GM23338 (cell line): ENCODE measurements around the gene AGTRAP. TPM values are rescaled to one million over a fixed set of nuclear protein-coding genes. Genes with fewer than 3 reads are reported as not detected.

Experiments
- ATAC-seq: fragments of 200-7000 bp; cut with Tn5 transposase; 3 replicates; pipeline ENCODE4 v1.9.1; 2020
- DNase-seq: peaks from one replicate; pipeline ENCODE4 v3.0.0-alpha.2; 2015; ENCODE audit warnings: low spot score
- H2AFZ ChIP-seq: fragments of 200-600 bp; sonication (generic); 2 replicates; pipeline ENCODE4 v1.8.0; 2016; ENCODE audit warnings: antibody characterized with exemption, mild to moderate bottlenecking, moderate library complexity
- H3F3A ChIP-seq: fragments of 200-600 bp; sonication (generic); replicated peaks from 2 replicates; pipeline ENCODE4 v1.8.0; 2017; ENCODE audit warnings: antibody characterized with exemption, mixed run types, low read depth
- H3K27ac ChIP-seq: fragments of 200-600 bp; sonication (generic); 2 replicates; pipeline ENCODE4 v1.6.1; 2016; ENCODE audit warnings: low read depth
- H3K27me3 ChIP-seq: fragments of 200-600 bp; sonication (generic); 2 replicates; pipeline ENCODE4 v1.8.0; 2016; ENCODE audit warnings: mild to moderate bottlenecking, mixed run types, moderate library complexity; ENCODE audit not compliant: insufficient read depth
- H3K36me3 ChIP-seq: fragments of 200-600 bp; sonication (generic); 2 replicates; pipeline ENCODE4 v1.8.0; 2016; ENCODE audit warnings: mild to moderate bottlenecking; ENCODE audit not compliant: insufficient read depth
- H3K4me1 ChIP-seq: fragments of 200-600 bp; sonication (generic); 2 replicates; pipeline ENCODE4 v1.8.0; 2016; ENCODE audit warnings: mild to moderate bottlenecking, moderate library complexity; ENCODE audit not compliant: insufficient read depth
- H3K4me2 ChIP-seq: fragments of 200-600 bp; sonication (generic); 2 replicates; pipeline ENCODE4 v1.7.1; 2017; ENCODE audit warnings: mixed run types
- H3K4me3 ChIP-seq: fragments of 200-600 bp; sonication (generic); 2 replicates; pipeline ENCODE4 v1.6.1; 2016; ENCODE audit warnings: mixed run types
- H3K79me2 ChIP-seq: fragments of 200-600 bp; sonication (generic); replicated peaks from 2 replicates; pipeline ENCODE4 v1.8.0; 2017; ENCODE audit warnings: mild to moderate bottlenecking; ENCODE audit not compliant: insufficient read depth
- H3K9me2 ChIP-seq: fragments of 200-600 bp; sonication (generic); 2 replicates; pipeline ENCODE4 v1.8.0; 2017; ENCODE audit not compliant: insufficient read depth
- H4K20me1 ChIP-seq: fragments of 200-600 bp; sonication (generic); replicated peaks from 2 replicates; pipeline ENCODE4 v1.8.0; 2017; ENCODE audit warnings: mild to moderate bottlenecking; ENCODE audit not compliant: insufficient read depth
- H3K27ac Mint-ChIP-seq: 2 replicates; pipeline ENCODE4 v1.8.0; 2020; ENCODE audit warnings: inconsistent platforms, mild to moderate bottlenecking, moderate library complexity, mixed read lengths
- H3K27me3 Mint-ChIP-seq: 3 replicates; pipeline ENCODE4 v1.8.0; 2022; ENCODE audit warnings: low read depth, mild to moderate bottlenecking, moderate library complexity, mixed read lengths, inconsistent platforms; ENCODE audit not compliant: insufficient read depth, poor library complexity
- H3K36me3 Mint-ChIP-seq: 3 replicates; pipeline ENCODE4 v1.8.0; 2021; ENCODE audit warnings: low read depth, mild to moderate bottlenecking, inconsistent platforms, moderate library complexity, mixed read lengths
- H3K4me1 Mint-ChIP-seq: 3 replicates; pipeline ENCODE4 v1.8.0; 2020; ENCODE audit warnings: mild to moderate bottlenecking, inconsistent platforms, mixed read lengths
- H3K4me3 Mint-ChIP-seq: 3 replicates; pipeline ENCODE4 v1.8.0; 2021; ENCODE audit warnings: moderate library complexity, mild to moderate bottlenecking, inconsistent platforms, mixed read lengths
- H3K9me3 Mint-ChIP-seq: 3 replicates; pipeline ENCODE4 v1.8.0; 2020; ENCODE audit warnings: moderate library complexity, mild to moderate bottlenecking, inconsistent platforms, mixed read lengths
- CREB1 ChIP-seq: fragments of 250-450 bp; sonication (Bioruptor Pico); IDR thresholded peaks from 2 replicates; pipeline ENCODE4 v1.5.0; 2020; ENCODE audit warnings: low read depth, mild to moderate bottlenecking, moderate library complexity
- CTCF ChIP-seq, 2 experiments: fragments of 200-600 bp in 1 of 2; sonication (generic) in 1 of 2; conservative IDR thresholded peaks; 2 replicates each; pipeline versions ENCODE4 v1.5.1 to v1.6.1; 2016 to 2017; ENCODE audit warnings: antibody characterized with exemption in 2 of 2, low read depth in 2 of 2, mild to moderate bottlenecking in 2 of 2, moderate library complexity in 1 of 2
- ETS1 ChIP-seq: IDR thresholded peaks from 2 replicates; pipeline ENCODE4 v1.6.1; 2016; ENCODE audit warnings: antibody characterized with exemption
- EZH2 ChIP-seq: fragments of 200-600 bp; sonication (generic); IDR thresholded peaks from one replicate; pipeline ENCODE4 v1.8.0; 2017; ENCODE audit warnings: antibody characterized with exemption, mild to moderate bottlenecking, low read depth; ENCODE audit not compliant: unreplicated experiment
- EZH2phosphoT487 ChIP-seq: fragments of 200-600 bp; sonication (generic); IDR thresholded peaks from one replicate; pipeline ENCODE4 v1.8.1; 2018; ENCODE audit warnings: antibody characterized with exemption; ENCODE audit not compliant: unreplicated experiment
- JUNB ChIP-seq: IDR thresholded peaks from one replicate; pipeline ENCODE4 v1.6.1; 2016; ENCODE audit warnings: antibody characterized with exemption; ENCODE audit not compliant: unreplicated experiment
- NANOG ChIP-seq: IDR thresholded peaks from 2 replicates; pipeline ENCODE4 v1.6.1; 2016; ENCODE audit warnings: antibody characterized with exemption, borderline replicate concordance
- POLR2AphosphoS5 ChIP-seq: IDR thresholded peaks from 2 replicates; pipeline ENCODE4 v1.6.1; 2016; ENCODE audit warnings: antibody characterized with exemption, low read depth
- STAT1 ChIP-seq: IDR thresholded peaks from one replicate; pipeline ENCODE4 v1.6.1; 2016; ENCODE audit warnings: antibody characterized with exemption; ENCODE audit not compliant: unreplicated experiment
- ZNF114 ChIP-seq: fragments of 250-450 bp; sonication (Bioruptor Pico); IDR thresholded peaks from 2 replicates; pipeline ENCODE4 v1.5.0; 2020; ENCODE audit warnings: mild to moderate bottlenecking, moderate library complexity
- ZNF331 ChIP-seq: fragments of 250-450 bp; sonication (Bioruptor Pico); IDR thresholded peaks from 2 replicates; pipeline ENCODE4 v1.5.0; 2020; ENCODE audit warnings: low read depth, mild to moderate bottlenecking, moderate library complexity
- polyA plus RNA-seq: library from polyadenylated mRNA; unstranded; fragments of >200 nt; fragmentation: Nextera tagmentation; extraction: Ambion mirVana; gene quantifications from 2 replicates; pipeline ENCODE4 v1.2.1, GENCODE V29; 2016
- total RNA-seq: library from RNA; depleted of rRNA; stranded (reverse); fragments of >200 nt; shearing (Covaris generic); gene quantifications from 2 replicates; pipeline ENCODE4 v1.2.3, GENCODE V29; 2014
- TF ChIP-seq, protein P1 (sequence below): fragments of 250-450 bp; sonication (Bioruptor Pico); IDR thresholded peaks from 2 replicates; pipeline ENCODE4 v1.5.0; 2020; ENCODE audit warnings: mild to moderate bottlenecking, moderate library complexity
- TF ChIP-seq, protein P2 (sequence below): IDR thresholded peaks from one replicate; pipeline ENCODE4 v1.6.1; 2018; ENCODE audit warnings: antibody characterized with exemption; ENCODE audit not compliant: unreplicated experiment

AGTRAP gene
- total and polyA plus RNA-seq, 2 experiments from 2014 or later = 79.4 to 102 TPM

- peaks cover 36% of the 10 kb centered on the region for H3K36me3 Mint-ChIP-seq
- no peak overlapping the region for H3K4me2 ChIP-seq
- H3K36me3 ChIP-seq = no peaks in the 10 kb centered on the region
- H3K9me2 ChIP-seq = no peaks in the 10 kb centered on the region
- no peaks in the 10 kb centered on the region for H3K9me3 Mint-ChIP-seq
- H2AFZ ChIP-seq = no peak overlapping the region
- no peak overlapping the region for H3K4me3 Mint-ChIP-seq
- H3K79me2 ChIP-seq = no peaks in the 10 kb centered on the region
- peaks cover 18% of the 10 kb centered on the region; the same call in 2 of the 3 replicates for H3K4me1 Mint-ChIP-seq
- no peaks in the 10 kb centered on the region for H3K27me3 ChIP-seq
- no peak overlapping the region for H3K4me3 ChIP-seq
- H3K4me1 ChIP-seq = peaks cover 7% of the 10 kb centered on the region
- no peaks in the 10 kb centered on the region; the same call in 1 of the 2 replicates for H4K20me1 ChIP-seq
- TF ChIP-seq, protein P1, sequence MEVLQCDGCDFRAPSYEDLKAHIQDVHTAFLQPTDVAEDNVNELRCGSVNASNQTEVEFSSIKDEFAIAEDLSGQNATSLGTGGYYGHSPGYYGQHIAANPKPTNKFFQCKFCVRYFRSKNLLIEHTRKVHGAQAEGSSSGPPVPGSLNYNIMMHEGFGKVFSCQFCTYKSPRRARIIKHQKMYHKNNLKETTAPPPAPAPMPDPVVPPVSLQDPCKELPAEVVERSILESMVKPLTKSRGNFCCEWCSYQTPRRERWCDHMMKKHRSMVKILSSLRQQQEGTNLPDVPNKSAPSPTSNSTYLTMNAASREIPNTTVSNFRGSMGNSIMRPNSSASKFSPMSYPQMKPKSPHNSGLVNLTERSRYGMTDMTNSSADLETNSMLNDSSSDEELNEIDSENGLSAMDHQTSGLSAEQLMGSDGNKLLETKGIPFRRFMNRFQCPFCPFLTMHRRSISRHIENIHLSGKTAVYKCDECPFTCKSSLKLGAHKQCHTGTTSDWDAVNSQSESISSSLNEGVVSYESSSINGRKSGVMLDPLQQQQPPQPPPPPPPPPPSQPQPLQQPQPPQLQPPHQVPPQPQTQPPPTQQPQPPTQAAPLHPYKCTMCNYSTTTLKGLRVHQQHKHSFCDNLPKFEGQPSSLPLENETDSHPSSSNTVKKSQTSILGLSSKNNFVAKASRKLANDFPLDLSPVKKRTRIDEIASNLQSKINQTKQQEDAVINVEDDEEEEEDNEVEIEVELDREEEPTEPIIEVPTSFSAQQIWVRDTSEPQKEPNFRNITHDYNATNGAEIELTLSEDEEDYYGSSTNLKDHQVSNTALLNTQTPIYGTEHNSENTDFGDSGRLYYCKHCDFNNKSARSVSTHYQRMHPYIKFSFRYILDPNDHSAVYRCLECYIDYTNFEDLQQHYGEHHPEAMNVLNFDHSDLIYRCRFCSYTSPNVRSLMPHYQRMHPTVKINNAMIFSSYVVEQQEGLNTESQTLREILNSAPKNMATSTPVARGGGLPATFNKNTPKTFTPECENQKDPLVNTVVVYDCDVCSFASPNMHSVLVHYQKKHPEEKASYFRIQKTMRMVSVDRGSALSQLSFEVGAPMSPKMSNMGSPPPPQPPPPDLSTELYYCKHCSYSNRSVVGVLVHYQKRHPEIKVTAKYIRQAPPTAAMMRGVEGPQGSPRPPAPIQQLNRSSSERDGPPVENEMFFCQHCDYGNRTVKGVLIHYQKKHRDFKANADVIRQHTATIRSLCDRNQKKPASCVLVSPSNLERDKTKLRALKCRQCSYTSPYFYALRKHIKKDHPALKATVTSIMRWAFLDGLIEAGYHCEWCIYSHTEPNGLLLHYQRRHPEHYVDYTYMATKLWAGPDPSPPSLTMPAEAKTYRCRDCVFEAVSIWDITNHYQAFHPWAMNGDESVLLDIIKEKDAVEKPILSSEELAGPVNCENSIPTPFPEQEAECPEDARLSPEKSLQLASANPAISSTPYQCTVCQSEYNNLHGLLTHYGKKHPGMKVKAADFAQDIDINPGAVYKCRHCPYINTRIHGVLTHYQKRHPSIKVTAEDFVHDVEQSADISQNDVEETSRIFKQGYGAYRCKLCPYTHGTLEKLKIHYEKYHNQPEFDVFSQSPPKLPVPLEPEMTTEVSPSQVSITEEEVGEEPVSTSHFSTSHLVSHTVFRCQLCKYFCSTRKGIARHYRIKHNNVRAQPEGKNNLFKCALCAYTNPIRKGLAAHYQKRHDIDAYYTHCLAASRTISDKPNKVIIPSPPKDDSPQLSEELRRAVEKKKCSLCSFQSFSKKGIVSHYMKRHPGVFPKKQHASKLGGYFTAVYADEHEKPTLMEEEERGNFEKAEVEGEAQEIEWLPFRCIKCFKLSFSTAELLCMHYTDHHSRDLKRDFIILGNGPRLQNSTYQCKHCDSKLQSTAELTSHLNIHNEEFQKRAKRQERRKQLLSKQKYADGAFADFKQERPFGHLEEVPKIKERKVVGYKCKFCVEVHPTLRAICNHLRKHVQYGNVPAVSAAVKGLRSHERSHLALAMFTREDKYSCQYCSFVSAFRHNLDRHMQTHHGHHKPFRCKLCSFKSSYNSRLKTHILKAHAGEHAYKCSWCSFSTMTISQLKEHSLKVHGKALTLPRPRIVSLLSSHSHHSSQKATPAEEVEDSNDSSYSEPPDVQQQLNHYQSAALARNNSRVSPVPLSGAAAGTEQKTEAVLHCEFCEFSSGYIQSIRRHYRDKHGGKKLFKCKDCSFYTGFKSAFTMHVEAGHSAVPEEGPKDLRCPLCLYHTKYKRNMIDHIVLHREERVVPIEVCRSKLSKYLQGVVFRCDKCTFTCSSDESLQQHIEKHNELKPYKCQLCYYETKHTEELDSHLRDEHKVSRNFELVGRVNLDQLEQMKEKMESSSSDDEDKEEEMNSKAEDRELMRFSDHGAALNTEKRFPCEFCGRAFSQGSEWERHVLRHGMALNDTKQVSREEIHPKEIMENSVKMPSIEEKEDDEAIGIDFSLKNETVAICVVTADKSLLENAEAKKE (CRISPR knock-in tag) = no peak
- TF ChIP-seq POLR2AphosphoS5 (no peak), STAT1 (no peak), ZNF114 (CRISPR knock-in tag) (no peak), ETS1 (no peak), CREB1 (no peak), CTCF (conservative IDR thresholded peaks at IDR 0.05; ENCODE audit: low read depth in 2 of 2) (no peak), ZNF331 (CRISPR knock-in tag) (no peak), EZH2 (no peak), NANOG (no peak), JUNB (no peak), EZH2phosphoT487 (no peak)
- TF ChIP-seq, protein P2, sequence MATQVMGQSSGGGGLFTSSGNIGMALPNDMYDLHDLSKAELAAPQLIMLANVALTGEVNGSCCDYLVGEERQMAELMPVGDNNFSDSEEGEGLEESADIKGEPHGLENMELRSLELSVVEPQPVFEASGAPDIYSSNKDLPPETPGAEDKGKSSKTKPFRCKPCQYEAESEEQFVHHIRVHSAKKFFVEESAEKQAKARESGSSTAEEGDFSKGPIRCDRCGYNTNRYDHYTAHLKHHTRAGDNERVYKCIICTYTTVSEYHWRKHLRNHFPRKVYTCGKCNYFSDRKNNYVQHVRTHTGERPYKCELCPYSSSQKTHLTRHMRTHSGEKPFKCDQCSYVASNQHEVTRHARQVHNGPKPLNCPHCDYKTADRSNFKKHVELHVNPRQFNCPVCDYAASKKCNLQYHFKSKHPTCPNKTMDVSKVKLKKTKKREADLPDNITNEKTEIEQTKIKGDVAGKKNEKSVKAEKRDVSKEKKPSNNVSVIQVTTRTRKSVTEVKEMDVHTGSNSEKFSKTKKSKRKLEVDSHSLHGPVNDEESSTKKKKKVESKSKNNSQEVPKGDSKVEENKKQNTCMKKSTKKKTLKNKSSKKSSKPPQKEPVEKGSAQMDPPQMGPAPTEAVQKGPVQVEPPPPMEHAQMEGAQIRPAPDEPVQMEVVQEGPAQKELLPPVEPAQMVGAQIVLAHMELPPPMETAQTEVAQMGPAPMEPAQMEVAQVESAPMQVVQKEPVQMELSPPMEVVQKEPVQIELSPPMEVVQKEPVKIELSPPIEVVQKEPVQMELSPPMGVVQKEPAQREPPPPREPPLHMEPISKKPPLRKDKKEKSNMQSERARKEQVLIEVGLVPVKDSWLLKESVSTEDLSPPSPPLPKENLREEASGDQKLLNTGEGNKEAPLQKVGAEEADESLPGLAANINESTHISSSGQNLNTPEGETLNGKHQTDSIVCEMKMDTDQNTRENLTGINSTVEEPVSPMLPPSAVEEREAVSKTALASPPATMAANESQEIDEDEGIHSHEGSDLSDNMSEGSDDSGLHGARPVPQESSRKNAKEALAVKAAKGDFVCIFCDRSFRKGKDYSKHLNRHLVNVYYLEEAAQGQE = no peak
- peaks cover 8% of the 10 kb centered on the region; the same call in 1 of the 2 replicates for H3F3A ChIP-seq
- H3K27ac ChIP-seq = no peak overlapping the region
- DNase-seq (no peak), ATAC-seq (no peak)
- H3K27ac Mint-ChIP-seq = no peak overlapping the region
- H3K27me3 Mint-ChIP-seq = peaks cover 5% of the 10 kb centered on the region
These were observed 23.7 kb upstream of the AGTRAP start for GRCh38 chr1:11712285-11712684.
